ENCODE measurements around the gene CST4.
A peak's percentile ranks its signal among the peaks of the same experiment; 100 is the strongest.
"Not testable (repeated sequence)": the region's sequence is repeated elsewhere in the genome, so short reads cannot be mapped to it uniquely, and the experiment has no call there.

CST4 gene, protein sequence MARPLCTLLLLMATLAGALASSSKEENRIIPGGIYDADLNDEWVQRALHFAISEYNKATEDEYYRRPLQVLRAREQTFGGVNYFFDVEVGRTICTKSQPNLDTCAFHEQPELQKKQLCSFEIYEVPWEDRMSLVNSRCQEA

DNA sequence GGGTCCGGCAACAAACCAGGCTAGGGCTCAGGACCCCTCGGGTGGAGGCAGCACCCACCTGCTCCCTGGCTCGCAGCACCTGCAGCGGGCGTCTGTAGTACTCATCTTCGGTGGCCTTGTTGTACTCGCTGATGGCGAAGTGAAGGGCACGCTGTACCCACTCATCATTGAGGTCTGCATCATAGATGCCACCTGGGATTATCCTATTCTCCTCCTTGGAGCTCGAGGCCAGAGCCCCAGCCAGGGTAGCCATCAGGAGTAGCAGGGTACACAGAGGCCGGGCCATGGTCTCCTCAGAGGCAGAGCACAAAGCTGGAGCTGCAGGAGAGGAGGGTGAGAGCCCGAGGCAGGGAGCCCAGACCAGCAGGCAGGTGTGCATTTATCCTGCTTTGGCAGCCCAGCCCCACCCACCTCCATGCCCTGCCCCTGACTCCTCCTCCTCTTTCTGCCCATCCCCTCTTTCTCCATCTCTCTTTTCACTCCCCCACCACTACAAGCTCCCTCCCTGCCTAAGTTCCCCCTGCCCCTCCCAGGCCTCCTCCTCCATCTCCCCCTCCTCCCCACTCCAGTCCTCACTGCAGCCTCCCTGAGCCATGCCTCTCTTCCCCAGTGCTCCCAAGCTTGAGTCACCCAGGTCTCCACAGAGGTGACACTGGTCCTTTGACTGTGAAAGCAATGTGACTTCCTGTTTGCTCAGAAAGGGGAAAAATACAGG, at the start of gene CST4:
Gene CST4, minus strand, starts transcription at position 355 of the 715 bp plus-strand sequence. Its CDS starts 69 bp downstream, at position 286.
- not testable (repeated sequence) for DNase-seq

DNA sequence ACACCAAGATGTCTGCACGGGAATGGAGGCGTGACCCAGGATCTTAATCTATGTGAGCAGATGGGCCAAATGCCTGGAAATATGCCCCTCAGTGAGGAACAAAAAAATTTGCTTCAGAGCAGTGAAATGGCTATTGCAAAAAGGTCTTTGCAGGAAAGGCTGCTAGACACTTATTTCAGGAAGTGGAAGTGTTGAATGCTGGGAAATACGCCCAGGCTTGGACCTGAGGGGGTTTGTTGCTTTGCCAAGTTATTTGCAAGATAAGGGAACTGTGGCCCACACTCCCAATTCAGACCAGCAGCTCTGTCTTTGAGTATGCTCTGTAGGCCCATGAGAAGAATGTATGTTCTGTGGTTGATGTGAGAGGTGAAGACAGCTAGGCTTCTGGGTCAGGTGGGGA, 46.6 kb upstream of the CST4 start:
- DNase-seq: not testable (repeated sequence)

DNA sequence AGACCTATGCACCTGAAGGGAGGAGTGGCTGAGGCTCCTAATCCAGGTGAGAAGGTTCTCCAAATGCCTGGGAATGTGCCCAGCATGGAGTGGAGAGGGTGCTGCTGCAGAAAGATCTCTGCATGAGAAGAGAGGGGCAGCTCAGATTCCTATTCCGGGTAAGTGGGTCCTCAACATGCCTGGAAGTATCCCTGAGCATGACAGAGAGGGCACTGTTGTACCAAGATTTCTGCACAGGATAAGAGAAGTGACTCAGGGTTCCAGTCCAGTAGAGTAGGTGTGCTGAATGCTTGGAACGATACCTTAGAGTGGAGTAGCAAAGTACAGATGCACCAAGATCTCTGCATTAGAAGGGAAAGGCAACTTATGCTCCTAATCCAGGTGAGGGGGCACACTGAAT, 46.1 kb upstream of the CST4 start:
- DNase-seq: not testable (repeated sequence)

DNA sequence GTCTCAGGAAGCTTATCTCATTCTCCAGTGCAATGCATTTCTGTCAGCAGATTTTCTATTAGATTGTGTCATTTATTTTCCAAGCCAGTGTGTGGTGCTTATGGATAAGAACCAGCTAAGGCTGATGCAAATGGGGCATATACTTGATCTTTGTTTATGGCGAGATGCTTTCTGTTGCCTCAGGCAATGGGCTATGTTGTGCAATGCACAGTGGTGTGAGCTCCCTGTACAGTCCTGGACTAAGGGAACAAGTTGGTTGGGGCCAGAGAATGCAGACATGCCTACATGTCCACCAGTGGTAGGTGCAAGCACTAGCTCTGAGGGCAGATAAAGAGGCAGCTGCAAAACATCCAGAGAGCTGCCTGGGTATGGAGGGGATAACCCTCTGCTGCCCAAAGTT, 45.6 kb upstream of the CST4 start:
- not testable (repeated sequence) for DNase-seq

DNA sequence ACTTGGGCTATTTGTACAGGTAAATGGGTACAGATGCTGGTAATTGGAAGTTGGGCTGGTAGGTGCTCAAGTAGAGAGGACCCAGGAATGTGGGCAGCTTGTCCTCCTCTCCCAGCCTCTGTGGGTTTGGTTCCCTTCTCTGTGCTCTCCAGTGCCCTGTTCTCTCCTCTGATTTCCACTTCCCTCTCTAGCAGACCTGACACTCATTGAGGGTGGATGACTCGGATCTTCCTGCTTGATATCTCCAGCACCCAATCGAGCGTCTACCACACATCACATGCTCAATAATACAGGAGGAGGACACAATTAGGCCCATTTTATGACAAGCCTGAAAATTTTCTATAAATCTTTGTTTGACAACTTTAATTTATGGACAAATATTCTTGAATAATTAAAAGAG, 38.2 kb upstream of the CST4 start:
- DNase-seq: no peak

DNA sequence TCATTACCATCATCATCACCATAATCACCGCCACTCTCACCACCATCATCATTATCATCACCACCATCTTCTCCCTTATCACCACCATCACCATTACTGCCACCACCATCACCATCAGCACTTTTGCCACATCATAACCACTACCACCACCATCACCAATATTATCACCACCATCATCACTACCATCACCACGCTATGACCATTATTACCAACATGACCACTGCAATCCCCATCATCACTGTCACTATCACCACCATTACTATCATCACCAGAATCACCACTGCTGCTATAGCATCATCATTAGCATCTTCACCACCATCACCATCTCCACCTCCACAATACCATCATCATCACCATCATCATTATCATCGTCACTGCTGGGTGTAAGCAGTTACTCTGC, 36.3 kb upstream of the CST4 start:
- DNase-seq: no peak

DNA sequence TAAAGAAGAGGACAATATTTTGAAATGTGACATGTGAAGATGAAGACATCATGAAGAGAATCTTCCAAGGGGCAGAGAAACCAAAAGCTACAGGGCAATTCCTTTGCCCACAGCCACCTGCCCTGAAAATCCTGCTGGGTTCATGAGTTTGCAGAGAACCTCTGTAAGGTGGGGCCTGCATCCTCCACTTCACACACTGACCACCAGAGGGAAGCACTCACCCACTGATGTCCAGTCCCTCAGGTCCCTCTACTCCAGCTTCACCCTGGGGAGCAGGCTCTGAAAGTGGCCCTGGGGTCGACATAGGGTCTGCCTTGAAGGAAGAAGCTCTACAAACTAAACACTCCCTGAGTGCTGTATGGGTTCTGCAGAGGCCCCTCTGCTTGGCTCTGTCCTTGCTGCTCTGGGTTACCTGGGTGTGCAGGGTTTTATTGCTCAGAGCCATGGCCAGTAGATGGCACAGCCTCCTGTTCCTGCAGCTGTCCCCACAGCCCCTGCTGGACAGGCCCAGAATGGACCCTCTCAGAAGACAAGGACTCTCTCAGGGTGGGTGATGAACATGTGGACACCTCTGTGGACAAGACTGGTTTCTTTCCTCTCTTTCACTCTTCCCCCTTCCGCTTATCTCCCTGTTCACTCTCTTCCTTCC, 34.9 kb upstream of the CST4 start:
- DNase-seq: peak in 1 of 2 donors; percentile 1

DNA sequence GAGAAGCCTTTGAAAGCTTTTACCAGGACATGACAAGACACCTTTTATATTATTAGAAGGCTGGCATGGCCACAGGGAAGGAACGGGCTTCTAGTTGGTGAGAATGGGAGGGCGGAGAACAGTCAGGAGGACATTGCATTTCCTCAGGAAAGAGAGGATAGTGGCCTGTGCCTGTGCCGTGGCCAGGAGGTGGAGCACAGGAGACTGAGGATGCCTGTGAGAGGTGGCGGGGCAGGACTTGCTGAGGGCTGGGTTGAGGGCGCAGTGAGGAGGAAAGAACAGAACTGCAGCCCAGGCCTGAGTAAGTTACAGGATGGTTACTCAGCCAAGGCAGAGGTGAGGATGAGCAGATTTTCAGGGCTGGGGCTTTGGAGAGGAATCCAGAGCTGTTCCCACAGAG, 34.0 kb upstream of the CST4 start:
- DNase-seq: not testable (repeated sequence)

DNA sequence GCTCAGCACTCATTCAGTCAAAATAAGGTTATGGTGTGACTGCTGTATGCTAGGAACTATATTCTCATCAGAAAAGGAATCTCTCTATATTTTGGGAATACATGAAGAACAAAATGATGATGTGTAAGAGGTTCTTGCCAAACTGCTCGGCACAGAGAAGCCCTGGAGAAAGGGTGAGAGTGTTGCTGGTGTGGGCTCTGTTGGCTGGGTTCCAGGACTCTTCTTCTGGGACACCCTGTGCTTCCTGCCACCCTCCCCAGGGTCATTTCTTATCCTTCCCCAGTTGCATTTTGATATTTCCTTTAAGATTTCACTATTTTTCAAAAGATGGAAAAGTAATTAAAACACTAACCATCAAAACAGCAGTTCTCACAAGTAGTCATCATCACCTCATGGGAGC, 33.1 kb upstream of the CST4 start:
- no peak for DNase-seq

DNA sequence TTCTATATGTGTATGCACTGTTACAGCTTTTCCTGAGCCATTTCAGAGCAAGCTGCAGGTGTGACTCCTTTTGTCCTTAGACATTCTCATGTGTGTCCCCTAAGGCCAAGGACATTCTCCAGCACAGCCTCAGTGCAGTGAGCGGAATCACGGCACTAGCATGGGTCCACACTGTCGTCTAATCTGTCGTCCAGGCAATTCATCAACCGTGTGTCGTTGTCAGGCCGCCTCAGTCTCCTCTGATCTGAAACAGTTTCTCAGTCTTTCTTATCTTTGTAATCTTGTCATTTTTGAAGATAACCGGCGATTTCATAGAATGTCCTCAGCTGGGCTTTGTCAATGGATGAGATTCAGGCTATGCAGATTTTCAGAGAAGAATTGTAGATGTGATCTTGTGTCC, 30.5 kb upstream of the CST4 start:
- DNase-seq: not testable (repeated sequence)

DNA sequence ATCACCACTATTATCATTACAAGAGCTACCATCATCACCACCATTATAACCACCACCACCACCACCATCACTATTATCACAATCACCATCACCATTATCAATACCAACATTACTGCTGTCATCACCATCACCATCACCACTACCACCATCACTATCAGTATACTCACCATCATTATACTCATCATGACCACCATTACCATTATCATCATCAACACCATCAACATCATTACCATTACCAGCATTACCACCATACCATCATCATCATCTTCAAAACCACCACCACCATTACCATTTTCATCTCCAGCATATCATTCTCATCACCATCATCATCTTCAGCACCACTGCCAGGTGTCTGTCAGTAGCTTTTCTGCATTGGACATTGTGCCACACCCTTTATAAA, 22.9 kb upstream of the CST4 start:
- not testable (repeated sequence) for DNase-seq

DNA sequence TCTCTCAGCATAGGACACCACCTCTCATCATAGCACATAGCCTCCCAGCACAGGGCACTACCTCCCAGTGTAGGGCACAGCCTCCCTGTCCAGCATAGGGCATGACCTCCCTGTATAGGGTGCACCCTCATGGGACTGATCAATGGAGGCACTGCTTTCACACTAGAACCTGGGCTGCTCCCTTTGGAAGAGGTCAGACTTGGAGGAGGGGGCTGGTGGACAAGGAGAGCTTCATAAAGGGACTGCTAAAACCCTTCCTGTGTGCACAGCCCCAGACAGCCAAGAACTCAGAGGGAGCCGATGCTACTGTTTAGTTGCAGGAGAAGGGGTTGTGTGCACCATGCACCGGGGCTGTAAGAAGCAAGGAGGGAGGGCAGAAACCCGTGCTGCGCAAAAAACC, 21.9 kb upstream of the CST4 start:
- DNase-seq: no peak

DNA sequence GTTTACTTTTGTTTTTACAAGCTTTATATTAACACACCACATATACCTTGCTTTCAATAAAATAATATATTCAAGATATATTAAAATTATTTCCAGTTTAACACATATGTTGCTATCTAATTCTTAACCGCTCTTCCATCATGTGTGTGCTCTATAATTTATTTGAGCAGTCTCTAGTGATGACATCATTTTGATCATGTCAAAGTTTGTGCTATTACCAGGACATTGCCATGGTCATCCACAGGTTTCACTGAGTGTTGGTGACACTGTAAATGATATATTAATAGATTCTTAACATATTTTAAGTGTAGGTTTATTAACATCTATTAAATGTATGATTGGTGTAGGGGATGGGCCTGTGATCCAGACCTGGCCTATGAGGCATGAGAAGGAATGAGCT, 17.1 kb upstream of the CST4 start:
- no peak for DNase-seq

DNA sequence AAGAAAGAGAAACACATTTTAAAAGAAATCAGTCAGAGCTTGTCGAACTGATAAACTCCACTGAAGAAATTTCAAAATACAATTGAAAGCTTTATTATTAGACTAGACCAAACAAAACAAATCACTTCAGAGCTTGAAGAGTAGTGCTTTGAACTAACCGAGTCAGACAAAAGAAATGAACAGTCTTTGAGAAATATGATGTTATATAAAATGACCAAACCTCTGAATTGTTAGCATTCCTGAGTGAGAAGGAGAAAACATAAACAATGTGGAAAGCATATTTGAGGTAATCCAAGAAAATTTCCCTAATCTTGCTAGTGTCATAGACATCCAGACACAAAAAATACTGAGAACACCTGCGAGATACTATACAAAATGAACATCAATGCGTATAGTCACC, 13.2 kb upstream of the CST4 start:
- DNase-seq: no peak

DNA sequence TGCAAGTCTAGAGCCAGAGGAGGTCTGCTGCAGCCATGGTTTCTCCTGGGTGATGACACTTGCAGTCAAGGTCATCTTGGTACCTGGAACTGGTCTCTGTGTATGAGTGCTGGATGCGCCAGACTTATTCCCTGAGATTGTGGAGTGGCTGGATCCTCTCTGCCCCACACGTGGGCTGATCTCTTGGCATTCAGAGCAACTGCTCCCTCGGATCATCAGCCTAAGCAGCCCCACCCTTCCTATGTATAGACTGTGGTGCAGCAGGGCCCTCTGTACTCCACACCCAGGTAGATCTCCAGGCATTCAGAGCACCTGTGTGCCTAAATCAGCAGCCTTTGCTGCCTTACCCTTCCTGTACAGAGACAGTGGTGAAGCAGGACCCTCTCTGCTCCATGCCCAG, 12.1 kb upstream of the CST4 start:
- DNase-seq: no peak

DNA sequence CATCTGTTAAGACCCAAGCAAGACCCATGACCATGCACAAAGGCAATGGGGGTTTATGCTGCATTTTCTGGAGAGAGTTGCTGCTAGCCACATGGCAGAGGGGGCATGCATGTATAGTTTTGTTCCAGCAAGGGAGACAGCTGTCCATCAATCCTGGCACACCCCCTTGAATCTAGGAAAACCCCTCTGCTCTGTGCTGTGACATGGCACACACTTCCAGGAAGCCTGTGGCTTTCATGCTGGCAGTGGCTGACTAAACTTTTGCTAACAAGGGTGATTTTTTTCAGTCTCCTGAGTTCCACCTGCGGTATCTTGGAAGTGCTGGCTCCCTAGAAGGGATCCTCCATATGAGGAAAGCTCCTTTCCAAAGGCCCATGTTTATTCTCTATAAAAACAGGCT, 9.1 kb upstream of the CST4 start:
- DNase-seq: no peak

DNA sequence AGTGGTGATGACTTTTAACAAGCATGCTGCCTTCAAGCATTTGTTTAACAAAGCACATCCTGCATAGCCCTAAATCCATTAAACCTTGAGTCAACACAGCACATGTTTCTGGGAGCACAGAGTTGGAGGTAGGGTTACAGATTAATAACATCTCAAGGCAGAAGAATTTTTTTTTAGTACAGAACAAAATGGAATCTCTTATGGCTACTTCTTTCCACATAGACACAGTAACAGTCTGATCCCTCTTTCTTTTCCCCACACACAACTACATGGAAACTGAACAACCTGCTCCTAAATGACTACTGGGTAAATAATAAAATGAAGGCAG, 6.2 kb upstream of the CST4 start:
- not testable (repeated sequence) for DNase-seq

DNA sequence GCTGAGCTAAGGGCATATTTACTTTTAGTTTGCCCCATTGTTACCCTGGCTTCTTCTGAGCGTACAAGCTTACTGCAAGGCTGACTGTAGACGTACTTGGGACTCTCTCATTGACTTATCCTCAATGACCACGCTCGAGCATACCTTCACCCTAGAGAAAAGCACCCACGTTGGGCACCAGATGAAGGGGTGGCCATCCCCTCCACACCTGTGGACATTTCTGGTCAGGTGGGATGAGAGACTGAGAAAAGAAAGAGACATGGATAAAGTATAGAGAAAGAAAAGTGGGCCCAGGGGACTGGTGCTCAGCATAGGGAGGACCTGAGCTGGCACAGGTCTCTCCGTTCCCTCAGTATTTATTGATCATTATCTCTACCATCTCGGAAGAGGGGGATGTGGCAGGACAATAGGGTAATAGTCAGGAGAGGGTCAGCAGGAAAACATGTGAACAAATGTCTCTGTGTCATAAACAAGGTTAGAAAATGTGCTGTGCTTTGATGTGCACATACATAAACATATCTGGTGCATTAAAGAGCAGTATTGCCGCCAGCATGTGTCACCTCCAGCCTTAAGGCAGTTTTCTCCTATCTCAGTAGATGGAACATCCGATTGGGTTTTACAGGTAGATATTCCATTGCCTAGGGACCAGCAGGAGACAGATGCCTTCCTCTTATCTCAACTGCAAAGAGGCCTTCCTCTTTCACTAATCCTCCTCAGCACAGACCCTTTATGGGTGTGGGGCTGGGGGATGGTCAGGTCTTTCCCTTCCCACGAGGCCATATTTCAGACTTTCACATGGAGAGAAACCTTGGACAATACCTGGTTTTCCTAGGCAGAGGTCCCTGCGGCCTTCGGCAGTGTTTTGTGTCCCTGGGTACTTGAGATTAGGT, 5.6 kb upstream of the CST4 start:
- not testable (repeated sequence) for DNase-seq

DNA sequence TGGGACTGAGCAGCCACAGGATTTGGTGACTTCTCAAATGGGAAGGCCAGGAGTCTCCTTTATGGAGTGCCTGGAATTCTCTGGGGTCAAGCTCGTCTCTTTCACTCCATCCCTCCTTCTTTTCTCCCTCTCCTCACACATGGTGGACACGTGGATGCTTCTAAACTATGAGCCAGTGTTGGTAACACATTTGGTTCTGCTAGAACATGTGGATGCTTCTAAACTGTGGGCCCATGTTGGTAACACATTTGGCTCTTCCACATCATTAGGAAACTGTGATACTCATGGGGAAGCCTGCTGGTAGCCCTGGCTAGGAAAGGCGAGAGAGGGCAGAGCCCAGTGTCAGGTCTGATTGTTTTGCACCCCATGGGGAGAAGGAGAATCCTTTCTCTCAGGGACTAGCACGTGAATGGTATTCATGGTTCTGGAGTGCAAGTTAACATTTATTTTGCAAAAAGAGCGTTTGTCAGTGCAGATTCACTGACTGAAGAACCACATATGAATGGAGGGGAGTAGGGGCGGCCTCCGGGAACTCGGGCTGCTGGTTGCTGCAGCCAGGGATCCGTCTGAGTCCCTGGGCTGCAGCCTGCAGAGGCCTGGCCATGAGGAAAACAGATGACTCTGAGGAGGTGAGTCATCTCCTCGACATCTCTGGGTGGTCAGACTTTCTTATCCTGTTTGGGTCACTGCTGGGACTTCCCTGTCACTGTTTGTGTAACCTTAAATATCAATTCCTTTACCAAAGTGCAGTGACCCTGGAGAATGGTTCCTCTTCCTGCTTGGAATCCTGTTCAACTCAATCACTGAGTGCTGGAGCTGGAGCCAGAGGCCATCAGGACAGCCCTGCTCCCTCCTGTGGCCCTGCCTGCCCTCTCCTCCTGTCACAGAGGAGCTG, 4.1 kb upstream of the CST4 start:
- DNase-seq: not testable (repeated sequence)

DNA sequence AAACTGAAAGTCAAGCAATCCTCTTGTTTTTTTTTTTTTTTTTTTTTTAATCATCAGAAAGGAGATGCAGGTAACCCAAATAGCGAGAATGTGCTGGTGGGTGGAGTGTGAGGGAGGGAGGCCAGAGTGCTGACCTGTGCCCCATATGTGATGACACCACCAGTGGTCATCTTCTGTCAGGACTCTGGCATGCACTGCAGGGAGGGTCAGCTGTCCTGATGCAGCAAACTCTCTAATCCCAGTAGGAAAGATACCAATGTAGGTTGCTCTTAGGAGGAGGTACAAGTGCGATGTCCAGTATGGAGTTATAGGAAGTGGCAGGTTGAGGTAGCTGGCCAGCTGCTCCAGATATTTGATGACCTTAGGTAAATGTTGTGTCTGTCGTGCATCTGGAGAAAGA, 2.8 kb upstream of the CST4 start:
- no peak for DNase-seq

DNA sequence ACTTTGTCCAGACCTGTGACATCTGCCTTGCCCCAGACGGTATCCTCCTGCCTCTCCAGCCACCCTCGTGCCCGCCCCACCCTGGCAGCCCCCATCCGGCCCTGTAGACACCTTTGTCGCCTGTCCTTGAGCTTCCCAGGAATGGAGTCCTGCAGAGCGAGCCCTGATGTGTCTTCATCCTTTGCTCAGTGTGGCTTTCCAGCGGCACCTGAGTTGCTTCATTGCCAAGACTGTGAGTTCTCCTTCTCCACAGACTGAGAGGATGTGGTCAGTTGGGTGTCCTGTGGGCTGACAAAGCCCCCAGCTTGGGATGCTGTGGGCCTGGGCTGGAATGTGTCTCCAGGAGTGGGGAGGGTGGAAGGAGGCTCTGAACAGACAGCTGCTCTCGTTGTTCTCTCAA, 1.7 kb upstream of the CST4 start:
- no peak for DNase-seq

DNA sequence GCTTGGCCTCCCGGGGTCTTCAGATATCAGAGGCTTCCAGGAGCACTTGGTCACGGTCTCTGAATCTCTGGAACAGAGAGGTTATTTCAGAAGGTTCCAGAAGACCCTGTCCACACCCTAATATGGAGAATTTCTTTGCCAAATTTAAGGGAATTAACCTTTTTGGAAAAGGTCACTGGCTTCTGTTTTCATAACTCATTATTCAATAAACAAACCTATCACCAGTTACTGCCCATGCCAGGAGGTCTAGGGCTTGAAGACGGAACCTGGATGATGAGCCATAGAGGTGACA, 507 bp upstream of the CST4 start:
- no peak for DNase-seq

DNA sequence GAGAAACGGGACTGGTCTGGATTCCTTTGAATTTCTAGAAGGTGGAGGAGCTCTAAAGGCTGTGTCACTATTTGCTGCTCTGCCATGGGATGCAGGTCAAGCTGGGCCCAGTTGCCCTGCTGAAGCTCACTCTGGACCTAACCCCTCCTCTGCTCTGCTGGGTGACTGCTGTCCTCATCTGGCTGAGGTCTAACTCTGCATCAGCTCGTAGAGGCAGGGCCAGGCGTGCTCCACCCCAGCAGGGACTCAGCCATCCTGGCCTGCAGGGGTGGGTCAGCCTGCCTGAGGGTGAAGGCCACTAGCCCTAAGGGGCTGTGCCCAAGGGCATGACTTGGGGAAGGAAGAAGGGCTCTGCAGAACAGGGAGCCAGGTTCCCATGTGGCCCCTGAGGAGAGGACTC, 852 bp downstream of the CST4 start:
- DNase-seq: no peak
